NT2/D1 (cell line): ENCODE data around the gene NTSR2.

Experiments used
- DNase-seq: peaks from one replicate; pipeline ENCODE4 v3.0.0-alpha.2; 2011; ENCODE audit warnings: low read depth, low spot score
- H3K27me3 ChIP-seq: 2 replicates; pipeline ENCODE4 v1.6.0; 2011; ENCODE audit warnings: mild to moderate bottlenecking; ENCODE audit not compliant: insufficient read length, insufficient read depth
- H3K36me3 ChIP-seq: 2 replicates; pipeline ENCODE4 v1.6.1; 2011; ENCODE audit warnings: mild to moderate bottlenecking, low read length, mixed read lengths; ENCODE audit not compliant: insufficient read depth, insufficient read length
- H3K4me1 ChIP-seq: 2 replicates; pipeline ENCODE4 v1.5.1; 2011; ENCODE audit not compliant: insufficient read depth, insufficient read length
- H3K4me3 ChIP-seq: 2 replicates; pipeline ENCODE4 v1.5.1; 2011; ENCODE audit warnings: low read depth; ENCODE audit not compliant: insufficient read length
- H3K9ac ChIP-seq: 2 replicates; pipeline ENCODE4 v1.6.0; 2011; ENCODE audit warnings: low read depth; ENCODE audit not compliant: insufficient read length
- H3K9me3 ChIP-seq: 2 replicates; pipeline ENCODE4 v1.5.1; 2011; ENCODE audit warnings: mild to moderate bottlenecking, low read length; ENCODE audit not compliant: insufficient read depth
- SUZ12 ChIP-seq: IDR thresholded peaks from 2 replicates; pipeline ENCODE4 v1.6.1; 2011; ENCODE audit not compliant: insufficient read length, insufficient read depth; ENCODE audit errors: extremely low read depth
- YY1 ChIP-seq: IDR thresholded peaks from 2 replicates; pipeline ENCODE4 v1.6.1; 2011; ENCODE audit not compliant: insufficient read length, insufficient read depth
- ZNF274 ChIP-seq: IDR thresholded peaks from 2 replicates; pipeline ENCODE4 v1.6.1; 2011; ENCODE audit warnings: mild to moderate bottlenecking, low read depth, low read length

The NTSR2 gene

DNA sequence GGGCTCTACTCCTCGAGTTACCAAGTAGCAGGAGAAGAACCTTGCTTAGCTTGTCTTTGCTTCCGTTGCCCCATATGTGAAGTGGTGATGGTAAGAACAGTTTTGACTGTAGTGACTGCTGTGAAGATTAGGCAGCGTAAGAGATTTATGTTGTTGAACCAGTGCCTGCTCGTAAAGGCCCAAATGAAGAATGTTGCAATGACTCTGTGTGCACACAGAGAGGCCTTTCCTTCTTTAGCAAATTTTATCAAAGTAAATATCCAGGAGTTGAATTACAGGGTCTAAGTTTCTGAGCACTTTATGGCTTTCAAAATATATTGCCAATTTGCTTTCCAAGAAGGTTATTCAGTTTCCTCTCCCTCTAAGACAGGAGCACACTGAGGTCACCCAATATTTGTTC, 14.5 kb downstream of the NTSR2 start:
- Histone ChIP-seq H3K9ac (no peak overlapping the region), H3K27me3 (no peaks in the 10 kb centered on the region), H3K4me1 (no peaks in the 10 kb centered on the region), H3K36me3 (no peaks in the 10 kb centered on the region), H3K4me3 (no peak overlapping the region), H3K9me3 (no peaks in the 10 kb centered on the region)
- TF ChIP-seq ZNF274 (no peak), SUZ12 (no peak), YY1 (no peak)
- no peak for DNase-seq

DNA sequence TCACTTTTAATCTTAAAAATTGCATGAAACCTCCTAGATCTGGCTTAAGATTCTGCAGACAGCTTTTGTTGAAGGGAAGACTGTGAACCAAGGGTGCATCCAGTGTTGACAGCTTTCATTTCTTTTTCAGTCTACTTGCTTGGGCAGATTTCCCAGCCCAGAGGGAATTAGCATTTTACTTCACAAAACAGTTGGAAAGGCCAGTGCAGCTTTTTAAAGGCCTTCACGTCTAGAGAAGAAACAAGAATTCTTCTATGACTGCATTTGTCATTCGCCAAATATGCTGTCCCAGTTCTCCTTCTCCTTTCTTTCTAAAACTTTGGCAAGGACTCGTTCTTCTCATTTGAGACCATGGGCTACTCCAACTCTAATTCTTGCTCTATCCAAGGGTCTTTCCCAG, 17.4 kb downstream of the NTSR2 start:
- Histone ChIP-seq H3K36me3 (no peaks in the 10 kb centered on the region), H3K4me3 (no peak overlapping the region), H3K27me3 (no peaks in the 10 kb centered on the region), H3K4me1 (no peaks in the 10 kb centered on the region), H3K9me3 (no peaks in the 10 kb centered on the region), H3K9ac (no peak overlapping the region)
- DNase-seq = no peak
- TF ChIP-seq YY1 (no peak), ZNF274 (no peak), SUZ12 (no peak)

DNA sequence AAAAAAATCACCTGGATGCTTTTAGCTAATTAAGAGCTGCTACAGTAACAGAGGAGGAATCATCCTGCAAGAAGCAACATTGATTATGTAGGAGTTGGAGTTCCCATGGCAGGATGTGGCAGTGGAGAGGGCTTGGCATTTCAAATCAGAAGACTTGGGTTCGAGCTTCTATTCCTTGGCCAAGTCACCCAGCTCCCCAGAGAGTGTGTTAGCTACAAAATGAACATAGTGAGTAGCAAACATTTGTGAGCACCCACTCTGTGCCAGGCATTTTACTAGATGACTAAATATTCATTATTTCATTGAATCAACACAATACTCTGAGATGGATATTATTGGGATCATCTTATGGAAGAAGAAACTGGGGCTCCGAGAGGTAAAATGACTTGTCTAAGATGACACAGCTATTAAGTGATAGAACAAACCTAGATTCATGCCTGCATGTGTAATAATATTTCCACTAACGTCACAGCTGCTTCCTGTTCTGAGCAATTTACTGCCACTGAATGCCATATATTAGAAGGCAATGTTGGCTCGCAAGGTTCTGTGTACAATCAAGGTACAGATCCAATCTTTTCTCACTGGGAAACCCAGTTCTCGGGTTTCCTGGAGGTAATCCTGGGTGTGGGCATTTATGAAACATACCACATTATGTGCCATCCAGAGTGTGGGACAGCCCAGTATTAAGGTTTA, 18.0 kb downstream of the NTSR2 start:
- H3K36me3 ChIP-seq = no peaks in the 10 kb centered on the region
- H3K4me1 ChIP-seq = no peaks in the 10 kb centered on the region
- H3K4me3 ChIP-seq = no peak overlapping the region
- no peak for TF ChIP-seq YY1
- no peak for TF ChIP-seq ZNF274
- TF ChIP-seq SUZ12 = no peak
- no peaks in the 10 kb centered on the region for H3K27me3 ChIP-seq
- H3K9me3 ChIP-seq = no peaks in the 10 kb centered on the region
- H3K9ac ChIP-seq = no peak overlapping the region
- DNase-seq = no peak

DNA sequence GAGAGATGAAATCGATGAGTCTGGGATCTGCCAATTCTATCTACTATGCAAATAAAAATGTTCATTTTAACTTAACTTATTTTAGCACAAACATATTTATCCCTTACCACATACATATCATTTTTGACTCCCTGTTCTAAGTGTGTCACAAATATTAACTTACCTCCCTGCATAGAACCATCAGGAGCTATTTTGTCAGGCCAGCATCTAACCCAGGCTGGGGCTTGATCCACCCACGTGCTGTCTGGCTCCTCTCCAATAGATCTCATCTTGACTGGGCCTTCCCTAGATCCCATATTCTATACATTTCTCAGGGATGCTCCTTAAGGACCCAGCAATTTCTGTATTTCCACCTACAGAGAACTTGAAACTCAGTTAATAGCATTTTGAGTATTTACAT, 20.9 kb downstream of the NTSR2 start:
- no peaks in the 10 kb centered on the region for H3K9me3 ChIP-seq
- DNase-seq = no peak
- H3K4me3 ChIP-seq = no peak overlapping the region
- H3K4me1 ChIP-seq = no peaks in the 10 kb centered on the region
- peaks cover 2% of the 10 kb centered on the region for H3K36me3 ChIP-seq
- H3K27me3 ChIP-seq = no peaks in the 10 kb centered on the region
- no peak for TF ChIP-seq ZNF274
- no peak for TF ChIP-seq SUZ12
- no peak for TF ChIP-seq YY1
- H3K9ac ChIP-seq = no peak overlapping the region

- peaks cover 10% of the 10 kb centered on the region for H3K36me3 ChIP-seq
- H3K4me1 ChIP-seq = no peaks in the 10 kb centered on the region
- no peaks in the 10 kb centered on the region for H3K9me3 ChIP-seq
- no peak for TF ChIP-seq YY1
- TF ChIP-seq SUZ12 = no peak
- TF ChIP-seq ZNF274 = no peak
- H3K4me3 ChIP-seq = no peak overlapping the region
- H3K27me3 ChIP-seq = no peaks in the 10 kb centered on the region
- H3K9ac ChIP-seq = no peak overlapping the region
- DNase-seq = no peak
Measured at GRCh38 chr2:11647834-11648600, 22.0 kb downstream of the NTSR2 start.

DNA sequence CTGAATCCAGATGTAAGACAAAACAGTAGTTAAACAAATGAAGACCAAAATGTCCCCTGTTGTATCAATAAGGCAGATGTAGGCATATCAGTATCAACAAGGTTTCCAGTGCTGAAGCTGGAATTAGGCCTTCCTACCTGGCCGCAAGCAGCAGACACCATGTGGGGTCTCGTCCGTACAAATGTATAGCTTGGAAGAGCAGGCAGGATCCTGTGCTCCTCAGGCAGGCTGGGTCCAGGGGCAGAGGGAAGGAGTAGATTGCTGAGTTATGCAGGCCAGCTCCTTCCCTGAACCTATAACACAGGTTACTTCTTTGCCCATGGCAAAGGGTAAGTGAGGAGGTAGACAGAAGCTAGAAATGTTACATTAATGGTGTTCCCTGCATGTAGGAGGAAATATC, 23.5 kb downstream of the NTSR2 start:
- no peak for DNase-seq
- no peak overlapping the region for H3K9ac ChIP-seq
- no peak for TF ChIP-seq YY1
- TF ChIP-seq ZNF274 = no peak
- no peak for TF ChIP-seq SUZ12
- no peaks in the 10 kb centered on the region for H3K4me1 ChIP-seq
- H3K9me3 ChIP-seq = no peaks in the 10 kb centered on the region
- no peak overlapping the region for H3K4me3 ChIP-seq
- peaks cover 13% of the 10 kb centered on the region for H3K36me3 ChIP-seq
- H3K27me3 ChIP-seq = no peaks in the 10 kb centered on the region

DNA sequence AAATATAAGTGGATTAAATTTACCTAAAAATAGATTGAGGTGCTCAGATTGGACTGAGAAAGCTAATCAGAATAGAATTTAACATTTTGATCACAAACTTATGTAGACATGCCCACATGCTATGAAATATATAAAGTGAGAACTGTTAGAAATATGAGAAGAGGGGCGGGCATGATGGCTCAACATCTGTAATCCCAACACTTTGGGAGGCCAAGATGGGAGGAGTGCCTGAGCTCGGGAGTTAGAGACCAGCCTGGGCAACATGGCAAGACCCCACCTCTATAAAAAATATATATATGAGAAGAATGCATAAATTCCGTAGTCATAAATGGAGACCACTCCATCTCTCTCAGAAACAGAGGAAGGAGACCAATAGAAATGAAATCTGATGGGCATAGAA, 25.7 kb downstream of the NTSR2 start:
- Histone ChIP-seq H3K9me3 (no peaks in the 10 kb centered on the region), H3K36me3 (peaks cover 26% of the 10 kb centered on the region), H3K4me3 (no peak overlapping the region), H3K27me3 (no peaks in the 10 kb centered on the region), H3K4me1 (peaks cover 3% of the 10 kb centered on the region), H3K9ac (no peak overlapping the region)
- TF ChIP-seq YY1 (no peak), ZNF274 (no peak), SUZ12 (no peak)
- DNase-seq = no peak
